ENCODE data around the gene LRMDA.
"Not testable (repeated sequence)": the region's sequence is repeated elsewhere in the genome, so short reads cannot be mapped to it uniquely, and the experiment has no call there.

The LRMDA gene

DNA sequence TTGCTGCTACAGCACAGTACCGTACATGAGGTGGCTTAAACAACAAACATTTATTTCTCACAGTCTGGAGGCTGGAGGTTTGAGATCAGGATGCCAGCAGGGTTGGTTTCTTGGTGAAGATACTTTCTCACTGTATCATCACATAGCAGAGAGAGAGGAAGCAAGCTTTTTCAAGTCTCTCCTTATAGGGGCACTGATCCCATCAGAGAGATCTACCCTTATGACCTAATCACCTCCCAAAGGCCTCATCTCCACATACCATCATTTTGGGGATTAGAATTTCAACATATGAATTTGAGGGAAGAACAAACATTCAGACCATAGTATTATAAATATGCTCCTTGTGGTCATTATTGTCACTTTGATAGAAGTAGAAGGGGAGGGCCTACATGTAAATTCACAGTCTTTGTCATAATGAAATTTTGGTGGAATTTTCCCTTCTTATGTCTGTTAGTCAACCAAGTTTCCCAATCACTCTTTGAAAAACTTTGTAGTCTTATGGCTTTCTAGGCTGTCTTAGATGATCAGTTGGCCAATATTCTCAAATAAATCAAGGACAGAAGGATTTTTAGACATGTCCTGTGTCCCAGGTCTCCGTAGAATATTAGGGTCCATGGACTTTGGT, 606.2 kb downstream of the LRMDA start:
- no peak for DNase-seq

DNA sequence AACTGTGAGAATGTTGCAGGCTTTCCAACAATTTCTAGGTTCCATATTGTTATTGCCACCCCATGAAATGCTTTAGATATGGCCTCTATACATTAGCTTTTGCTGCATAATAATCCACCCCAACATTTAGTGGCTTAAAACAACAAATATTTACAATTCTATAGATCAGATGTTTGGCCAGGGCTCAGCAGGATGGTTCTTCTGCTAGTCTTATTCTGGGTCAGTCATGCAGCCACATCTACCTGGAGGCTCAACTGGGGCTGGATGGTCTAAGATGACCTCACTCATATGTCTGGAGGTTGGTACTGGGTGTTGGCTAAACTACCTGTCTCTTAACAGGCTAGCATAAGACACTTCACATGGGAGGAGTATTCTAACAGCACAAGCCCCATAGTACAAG, 607.3 kb downstream of the LRMDA start:
- no peak for DNase-seq

DNA sequence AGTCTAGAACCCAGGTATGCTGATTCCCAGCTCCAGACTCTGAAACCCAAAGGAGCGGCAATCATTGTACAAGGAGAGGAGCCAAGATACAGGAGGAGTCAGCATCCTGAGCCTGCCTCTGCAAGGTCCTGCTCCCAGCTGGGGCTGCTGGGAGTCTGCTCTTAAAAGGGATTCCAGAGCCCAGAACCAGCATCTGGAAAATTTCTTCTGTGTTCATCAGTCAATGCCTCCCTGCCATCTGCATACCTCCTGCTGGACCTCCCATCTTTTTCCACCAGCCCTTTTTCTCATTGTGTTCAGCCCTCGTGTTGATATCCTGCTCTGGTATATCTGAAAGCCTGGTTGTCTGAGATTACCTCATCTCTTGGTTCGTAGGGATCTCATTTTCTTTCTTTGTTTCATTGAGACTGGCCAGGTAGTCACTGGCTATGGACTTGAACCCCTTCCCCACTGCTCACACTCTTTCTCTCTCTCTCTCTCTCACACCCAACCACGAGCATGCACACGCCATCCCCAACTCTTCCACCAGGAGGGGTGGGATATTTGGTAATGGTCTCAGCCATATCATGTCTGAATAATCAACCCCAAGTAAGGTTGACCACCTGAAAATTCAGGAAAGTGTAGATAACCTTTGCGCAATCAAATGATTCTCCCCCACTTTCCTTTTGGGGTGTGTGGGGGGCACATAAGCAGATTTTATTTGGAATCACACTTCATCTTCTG, 608.8 kb downstream of the LRMDA start:
- no peak for DNase-seq

DNA sequence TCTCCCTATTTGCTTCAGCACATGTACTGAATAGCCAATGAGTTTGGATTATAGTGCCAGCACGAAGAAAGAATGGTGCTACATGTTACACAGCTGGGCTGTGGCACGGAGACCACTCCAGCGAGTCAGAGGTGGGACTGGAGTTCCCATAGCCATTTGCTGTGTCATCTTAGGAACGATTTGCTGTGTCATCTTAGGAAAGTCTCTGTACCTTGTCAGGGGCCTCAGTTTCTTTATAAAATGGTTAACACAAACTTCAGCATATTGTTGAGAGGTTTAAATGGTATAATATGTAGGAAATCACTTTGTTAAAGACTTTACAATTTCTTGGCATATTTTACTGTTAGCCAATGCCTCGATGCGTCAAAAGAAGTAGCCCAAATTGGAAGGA, 609.4 kb downstream of the LRMDA start:
- no peak for DNase-seq

DNA sequence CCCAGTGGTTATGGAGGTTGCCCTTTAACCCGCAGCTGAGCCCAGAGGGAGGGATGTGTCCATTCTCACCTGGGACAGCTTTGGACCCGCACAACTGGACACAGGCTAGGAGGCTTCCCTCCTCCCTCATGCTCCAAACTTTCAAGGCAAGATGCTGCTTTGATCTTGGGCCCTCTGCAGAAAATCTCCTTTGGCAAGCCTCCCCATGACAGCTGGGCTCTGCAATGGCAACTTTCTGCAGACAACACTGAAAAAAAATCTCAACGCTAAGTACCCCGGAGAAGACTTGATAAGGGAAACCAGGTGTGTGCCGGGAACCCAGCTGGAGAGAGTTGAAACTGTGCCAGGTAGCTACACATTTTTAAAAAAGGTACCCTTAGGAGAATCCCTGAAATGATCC, 610.1 kb downstream of the LRMDA start:
- no peak for DNase-seq

DNA sequence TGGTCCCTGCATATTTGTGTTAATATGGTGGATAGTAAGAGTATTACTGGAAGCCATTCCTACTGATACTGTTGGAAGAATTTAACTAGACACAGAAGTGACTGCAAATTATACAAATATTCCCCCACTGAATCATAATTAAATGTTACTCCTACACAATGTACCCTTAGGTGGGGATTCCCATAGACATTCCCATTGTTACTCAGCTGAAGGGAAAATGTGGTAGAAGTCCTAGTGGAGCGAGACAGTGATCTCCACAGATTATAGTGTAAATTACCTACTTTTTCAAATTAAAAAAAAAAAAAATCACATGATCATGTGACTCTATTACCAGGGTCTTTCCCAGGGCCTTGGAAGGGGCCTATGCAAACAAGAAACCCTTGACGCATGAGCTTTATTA, 611.8 kb downstream of the LRMDA start:
- DNase-seq: no peak

DNA sequence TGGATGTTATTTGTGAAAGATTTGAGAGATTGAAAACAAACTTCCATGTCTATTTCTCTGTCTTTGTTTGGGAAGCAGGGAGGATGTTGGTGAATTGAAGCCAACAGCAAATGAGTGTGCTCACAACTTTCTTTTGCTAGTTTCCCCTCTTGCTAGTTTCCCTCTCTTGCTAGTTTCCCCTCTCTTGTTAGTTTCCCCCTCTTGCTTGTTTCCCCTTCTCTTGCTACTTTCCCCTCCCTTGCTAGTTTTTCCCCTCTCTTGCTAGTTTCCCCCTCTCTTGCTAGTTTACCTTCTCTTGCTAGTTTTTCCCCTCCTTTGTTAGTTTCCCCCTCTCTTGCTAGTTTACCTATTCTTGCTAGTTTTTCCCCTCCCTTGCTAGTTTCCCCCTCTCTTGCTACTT, 613.3 kb downstream of the LRMDA start:
- no peak for DNase-seq

DNA sequence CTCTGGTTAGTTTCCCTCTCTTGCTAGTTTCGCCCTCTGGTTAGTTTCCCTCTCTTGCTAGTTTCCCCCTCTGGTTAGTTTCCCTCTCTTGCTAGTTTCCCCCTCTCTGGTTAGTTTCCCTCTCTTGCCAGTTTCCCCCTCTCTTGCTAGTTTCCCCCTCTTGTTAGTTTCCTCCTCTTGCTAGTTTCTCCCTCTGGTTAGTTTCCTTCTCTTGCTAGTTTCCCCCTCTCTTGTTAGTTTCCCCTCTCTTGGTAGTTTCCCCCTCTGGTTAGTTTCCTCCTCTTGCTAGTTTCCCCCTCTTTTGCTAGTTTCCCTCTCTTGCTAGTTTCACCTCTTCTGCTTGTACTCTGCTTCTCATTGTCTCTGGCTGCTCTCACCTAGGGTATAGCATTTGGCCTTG, 613.8 kb downstream of the LRMDA start:
- DNase-seq: no peak

DNA sequence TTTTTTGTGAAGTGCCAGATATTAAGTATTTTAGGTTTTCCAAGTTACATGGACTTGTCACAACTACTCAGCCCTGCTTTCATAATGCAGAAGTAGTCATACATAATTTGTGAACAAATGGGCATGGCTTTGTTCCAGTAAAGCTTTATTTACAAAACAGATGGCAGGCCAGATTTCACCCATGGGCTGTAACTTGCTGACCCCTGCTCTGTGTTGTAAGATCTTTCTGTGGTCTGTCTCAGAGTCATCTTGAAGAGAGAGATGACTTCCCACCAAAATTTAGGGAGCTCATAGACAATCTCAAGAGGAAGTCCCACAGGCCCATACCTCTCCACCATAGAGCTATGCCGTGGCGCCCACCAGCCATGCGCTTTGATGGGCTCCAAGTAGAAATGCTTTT, 616.1 kb downstream of the LRMDA start:
- no peak for DNase-seq

DNA sequence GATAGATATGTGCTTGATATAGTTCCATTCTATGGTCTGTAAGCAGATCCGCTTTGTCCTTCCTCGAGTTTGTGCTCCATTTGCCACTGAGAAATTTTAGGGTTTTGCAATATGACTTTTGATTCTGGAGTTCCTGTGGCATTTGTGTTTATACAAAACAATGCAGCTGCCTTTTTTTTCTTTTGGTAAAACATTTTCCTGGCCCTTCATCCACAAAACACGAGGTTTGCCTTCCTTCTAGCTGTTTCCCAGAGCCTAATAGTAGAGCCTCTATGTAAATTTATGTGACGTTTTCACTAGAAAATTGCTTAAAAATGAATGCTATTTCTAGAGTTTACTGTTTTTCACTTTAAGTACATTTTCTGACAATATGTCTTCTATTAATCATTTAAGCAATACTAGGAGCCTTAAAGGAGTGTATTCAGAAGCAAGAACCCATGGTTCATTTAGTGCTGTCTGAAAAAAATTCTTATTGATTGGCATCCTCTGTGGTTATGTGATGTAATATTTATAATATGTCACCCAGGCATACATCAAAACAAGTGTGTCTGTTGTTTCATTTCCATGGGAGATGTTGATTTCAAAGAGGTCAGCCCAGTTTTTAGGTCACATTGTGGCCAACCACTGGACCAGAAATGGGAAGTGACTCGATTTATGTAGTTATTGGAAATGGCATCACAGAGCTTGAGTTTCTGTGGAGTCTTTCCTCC, 618.3 kb downstream of the LRMDA start:
- DNase-seq: no peak

DNA sequence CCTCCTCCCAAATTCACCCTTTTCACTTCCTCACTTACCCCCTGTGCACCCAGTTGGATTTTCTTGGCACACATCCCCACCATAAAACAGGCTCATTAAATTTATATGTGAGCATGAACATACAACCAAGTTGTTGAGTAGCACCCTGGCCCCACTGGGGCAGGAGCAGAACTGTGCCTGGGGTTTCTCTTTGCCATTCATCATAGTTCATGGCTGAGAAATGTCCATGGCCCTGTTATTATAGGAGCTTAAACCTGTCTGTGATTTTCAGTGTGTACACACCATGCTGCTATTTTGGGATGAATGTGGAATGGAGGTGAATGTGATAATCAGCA, 618.8 kb downstream of the LRMDA start:
- no peak for DNase-seq

DNA sequence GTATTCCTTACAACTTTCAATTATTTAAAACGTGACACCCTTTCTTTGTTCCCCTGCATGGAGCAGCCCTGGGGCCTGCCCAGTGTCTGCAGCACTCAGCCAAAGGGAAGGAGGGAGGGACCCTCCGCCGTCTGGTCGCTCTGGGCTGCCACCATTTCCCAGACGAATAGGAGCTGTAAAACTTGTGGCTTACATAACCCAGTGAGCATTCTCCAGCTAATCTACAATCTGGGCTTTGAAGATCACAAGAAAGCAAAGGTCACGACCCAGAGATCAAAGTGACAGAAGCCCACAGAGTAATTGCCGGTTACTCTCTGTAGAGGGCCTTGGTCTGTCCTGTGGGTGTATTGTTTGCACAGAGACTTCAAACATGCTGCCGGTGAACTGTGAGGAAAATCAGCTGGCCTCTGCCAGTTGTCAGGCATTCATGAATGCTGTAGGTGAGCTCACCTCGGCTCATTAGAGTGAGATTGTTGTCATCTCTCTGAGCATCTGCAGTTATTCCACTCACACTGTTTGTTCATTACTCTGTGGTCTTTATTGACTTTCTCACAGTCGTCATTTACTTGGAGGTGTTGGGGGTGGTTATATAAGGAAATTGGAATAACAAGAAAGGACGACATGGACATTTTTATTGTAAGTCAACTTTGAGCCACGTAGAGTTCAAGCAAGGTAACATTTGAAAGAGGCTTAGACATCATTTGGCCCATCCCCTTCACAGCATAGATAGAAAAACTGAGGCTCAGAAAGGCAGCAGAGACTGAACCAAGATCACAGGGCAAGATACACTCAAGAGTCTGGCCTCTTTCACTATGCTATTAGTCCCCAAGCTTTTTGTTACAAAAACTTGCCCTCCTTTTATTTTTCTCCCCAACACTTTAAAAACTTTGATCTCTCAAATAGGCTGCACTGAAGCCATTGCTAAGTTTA, 619.8 kb downstream of the LRMDA start:
- DNase-seq: no peak

DNA sequence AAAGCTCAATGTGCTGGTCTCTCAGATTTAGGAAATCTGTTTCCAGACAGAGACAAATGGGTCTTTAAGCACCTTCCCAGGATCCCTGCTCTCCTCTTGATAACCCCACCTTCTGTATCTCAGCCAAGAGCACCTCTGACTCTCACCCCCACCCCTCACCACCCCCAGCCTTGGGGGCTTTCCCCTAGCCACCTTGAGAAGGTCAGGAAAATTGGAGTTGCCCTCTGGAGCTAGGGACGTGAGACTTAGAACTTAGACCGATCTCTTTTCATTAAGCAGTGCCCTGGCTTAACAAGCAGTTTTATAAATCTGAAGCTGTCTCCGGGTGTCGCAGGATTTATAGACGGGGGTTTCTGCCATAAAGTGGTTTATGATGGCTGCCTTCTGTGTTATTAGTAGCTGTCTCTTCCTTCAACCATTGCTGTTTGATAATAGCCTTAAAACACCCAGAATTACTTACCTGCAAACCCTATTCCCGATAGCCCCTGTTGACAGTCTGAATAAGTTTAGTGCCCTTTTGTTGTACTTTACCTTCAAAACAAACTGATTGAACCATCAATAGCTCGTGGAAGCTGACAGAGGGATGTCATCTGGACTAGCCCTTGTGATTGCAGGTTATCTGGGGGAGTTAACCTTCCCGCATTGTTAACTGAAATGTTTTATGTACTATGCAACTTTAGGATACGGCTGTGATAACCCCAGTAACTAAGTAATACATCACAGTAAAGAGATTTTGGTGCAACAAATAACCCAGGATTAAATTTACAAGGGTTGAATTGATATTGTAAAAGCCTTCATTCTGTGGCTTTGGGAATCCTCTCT, 621.5 kb downstream of the LRMDA start:
- no peak for DNase-seq

DNA sequence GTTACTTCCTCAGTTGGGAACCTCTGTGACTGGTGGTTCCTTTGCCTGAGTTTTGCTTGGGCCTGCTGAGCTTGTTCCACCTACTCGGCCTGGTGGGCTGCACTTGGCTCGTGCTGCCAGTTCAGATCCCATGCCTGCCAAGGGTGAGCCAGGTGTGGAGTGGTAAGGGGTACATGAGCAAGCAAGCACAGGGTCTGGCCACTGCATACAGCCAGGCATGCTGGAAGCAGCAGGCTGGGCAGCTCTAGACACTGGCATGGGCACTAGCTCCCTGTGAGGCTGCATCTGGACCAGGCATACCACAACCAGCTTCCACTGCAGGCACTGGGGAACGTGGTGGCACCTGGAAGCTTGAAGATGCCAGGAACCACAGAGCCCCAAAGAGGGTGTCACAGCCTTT, 624.0 kb downstream of the LRMDA start:
- DNase-seq: no peak

DNA sequence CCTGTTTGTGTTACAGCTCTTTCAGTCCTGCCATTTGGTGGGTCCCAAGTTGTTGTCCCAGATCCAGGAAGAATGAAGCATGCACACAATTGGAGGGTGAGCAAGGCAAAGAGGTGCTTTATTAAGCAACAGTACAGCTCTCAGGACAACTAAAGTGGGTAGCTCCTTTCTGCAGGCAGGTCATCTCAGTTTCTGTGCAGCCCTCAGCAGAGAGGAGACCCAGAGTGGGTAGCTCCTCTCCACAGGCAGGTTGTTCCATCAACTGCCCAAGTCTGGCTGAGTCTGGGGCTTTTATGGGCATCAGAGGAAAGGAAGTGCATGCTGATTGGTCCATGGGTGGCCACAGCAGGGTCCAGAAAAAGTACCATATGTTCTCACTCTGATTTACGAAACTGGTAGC, 624.5 kb downstream of the LRMDA start:
- no peak for DNase-seq

DNA sequence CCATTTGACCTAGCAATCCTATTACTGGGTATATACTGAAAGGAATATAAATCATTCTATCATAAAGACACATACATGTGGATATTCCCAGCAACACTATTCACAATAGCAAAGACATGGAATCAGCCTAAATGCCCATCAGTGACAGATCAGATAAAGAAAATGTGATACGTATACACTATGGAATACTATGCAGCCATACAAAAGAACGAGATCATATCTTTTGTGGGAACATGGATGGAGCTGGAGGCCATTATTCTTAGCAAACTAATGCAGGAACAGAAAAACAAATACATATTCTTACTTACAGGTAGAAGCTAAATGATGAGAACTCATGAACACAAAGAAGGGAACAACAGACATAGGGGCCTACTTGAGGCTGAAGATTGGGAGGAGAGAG, 629.6 kb downstream of the LRMDA start:
- DNase-seq: not testable (repeated sequence)

DNA sequence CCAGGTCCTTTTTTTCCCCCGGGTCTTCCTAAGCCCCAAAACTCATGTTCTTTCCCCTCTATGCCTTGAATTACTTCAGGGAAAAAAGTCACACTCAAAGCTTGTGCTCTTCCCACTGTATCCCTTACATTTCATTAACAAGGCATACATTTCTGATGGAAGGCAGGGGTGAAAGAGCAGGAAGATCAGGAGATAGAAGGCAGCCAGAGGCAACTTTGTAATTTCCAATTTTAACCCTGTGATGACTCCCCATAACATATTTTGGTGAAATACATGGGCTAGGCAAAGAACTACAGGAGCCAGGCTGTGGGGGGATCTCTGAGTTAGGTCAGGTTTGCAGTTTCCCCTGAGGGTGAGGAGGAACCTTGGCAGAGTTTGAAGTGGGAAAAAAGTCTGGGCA, 635.0 kb downstream of the LRMDA start:
- DNase-seq: no peak

DNA sequence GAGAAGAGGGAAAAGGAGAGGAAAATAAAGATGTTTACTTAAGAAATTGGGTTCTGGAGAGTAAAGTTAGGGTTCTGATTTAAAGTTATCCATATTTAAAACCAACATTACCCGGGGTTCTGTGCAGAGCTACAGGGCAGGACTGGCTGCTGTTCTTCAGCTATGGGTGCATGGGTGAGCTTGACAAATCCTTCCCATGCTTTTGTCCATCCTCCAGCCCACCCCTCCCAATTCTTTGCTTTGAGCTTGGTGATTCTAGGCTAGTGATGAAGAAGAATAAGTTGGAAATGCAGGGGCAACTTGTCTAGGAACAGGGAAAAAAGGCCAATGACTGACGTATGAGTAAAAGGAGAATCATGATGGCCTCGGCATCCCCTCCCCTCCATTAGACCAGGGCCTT, 636.0 kb downstream of the LRMDA start:
- no peak for DNase-seq

DNA sequence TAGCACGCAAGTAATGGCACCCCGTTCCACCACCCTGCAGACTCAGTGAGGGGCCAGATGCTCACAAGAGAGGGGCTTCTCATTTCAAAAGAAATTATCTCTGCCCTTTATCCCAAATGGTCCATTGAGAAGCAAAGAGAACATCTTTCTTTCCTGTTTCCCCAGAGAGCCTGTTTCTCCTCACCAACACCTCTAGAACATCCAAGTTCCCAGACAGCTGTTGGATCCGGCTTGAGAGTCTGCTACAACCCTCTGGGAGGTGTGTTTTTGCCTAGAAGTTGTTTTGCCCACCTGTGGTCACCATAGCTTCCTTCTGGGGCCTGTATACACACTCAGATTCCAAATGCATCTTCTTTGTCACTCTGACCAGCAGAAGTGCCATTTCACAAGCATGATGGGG, 637.4 kb downstream of the LRMDA start:
- no peak for DNase-seq

DNA sequence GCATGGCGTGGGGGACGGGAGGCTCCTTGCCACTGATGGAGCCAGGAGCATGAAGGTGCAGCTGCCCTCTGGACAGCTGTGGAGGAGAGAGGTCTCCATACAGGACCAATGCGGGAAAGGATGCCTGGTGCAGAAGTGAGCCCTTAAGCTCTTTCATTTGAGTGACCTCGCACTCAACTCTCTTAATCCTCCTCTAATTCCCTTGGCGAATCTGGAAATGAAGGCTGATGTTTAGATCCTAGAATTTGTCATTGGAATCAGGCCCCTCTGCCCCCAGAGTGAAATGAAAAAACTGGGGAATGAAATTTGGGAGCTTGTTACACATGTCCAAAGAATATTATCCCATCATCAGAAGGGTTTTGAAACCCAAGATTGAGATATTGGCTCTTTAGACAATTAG, 639.5 kb downstream of the LRMDA start:
- no peak for DNase-seq

DNA sequence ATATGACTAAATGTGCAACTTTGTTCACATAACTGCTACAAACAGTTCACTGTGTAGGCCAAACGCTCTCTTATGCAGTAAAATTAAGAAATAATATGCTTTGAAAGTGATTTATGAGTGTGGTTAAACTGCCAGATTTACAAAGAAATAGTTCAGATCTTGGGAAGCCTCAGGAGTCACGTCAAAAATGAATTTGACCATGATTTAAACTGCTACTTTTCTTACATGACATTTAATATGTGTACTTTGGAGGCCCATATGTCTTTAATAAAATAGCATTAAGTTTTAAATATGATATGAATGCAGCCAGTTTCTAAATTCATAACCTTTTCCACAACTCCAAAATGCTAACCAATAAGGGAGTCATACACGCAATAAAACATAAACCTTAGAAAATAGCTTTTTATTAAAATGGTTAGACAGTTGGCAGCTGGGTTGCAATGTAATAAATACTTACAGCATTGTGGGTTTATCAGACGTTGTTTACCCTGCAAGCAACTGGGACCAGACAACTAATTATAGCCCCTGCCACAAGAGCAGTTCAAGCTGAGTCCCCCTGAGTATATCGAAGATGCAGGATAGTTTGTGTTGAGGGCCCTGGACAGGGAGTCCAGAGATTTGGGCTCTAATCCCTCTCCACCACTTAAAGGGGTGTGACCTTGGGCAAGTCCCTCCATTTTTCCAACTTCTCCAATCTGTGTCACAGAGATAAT, 640.4 kb downstream of the LRMDA start:
- DNase-seq: no peak

DNA sequence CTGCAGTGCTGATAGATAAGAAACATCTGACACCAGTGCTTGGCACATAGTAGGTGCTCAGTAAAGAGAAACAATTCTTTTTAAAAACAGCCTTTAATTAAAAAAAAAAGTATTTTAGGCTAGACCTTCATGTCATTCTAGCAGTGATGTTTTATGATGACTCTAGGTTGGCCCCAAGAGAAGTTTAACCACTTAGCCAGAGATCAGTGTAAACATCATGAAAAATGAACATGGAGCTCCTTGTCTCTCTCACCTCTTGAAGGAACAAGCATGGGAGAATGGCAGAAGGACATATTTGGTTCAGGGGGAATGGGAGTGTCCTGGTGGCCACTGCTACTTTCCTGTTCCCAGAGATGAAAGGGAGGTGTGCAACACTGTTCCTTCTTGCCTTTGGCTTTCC, 641.0 kb downstream of the LRMDA start:
- no peak for DNase-seq

Data from NK-92 treated with Interleukin-12 subunit alpha and Interleukin-12 subunit beta, amount 100 ng/mL, for 24 hours (cell line).